HG02763 (cell line): ENCODE data around the gene LY6G6D.

Source experiments
- ATAC-seq: cut with Tn5 transposase; IDR thresholded peaks from one replicate; pipeline ENCODE4 v1.9.1; 2021; ENCODE audit warnings: mild to moderate bottlenecking, moderate library complexity; ENCODE audit not compliant: unreplicated experiment

LY6G6D gene

DNA sequence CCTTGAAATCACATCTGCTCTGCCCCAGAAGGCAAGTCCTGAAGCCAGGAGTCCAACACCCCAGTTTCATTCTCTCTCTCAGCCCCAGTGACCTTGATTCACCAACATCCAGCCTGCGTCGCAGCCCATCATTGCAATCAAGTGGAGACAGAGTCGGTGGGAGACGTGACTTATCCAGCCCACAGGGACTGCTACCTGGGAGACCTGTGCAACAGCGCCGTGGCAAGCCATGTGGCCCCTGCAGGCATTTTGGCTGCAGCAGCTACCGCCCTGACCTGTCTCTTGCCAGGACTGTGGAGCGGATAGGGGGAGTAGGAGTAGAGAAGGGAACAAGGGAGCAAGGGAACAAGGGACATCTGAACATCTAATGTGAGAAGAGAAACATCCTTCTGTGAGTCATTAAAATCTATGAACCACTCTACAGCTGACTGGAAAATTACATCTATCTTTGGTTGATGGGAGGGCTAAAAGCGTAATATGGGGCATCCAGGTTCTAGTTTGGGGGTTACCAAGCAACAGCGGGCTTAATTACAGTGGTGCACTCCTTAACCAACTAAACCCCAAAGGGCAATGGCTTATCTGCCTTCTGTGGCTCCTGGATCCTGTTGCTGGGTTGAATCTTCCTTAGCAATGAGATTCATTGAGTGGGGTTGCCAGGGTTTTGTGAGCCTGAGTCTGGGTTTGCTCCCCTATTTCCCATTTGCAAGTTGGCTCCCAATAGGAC is 2.5 kb downstream of the LY6G6D start:
- no peak for ATAC-seq

DNA sequence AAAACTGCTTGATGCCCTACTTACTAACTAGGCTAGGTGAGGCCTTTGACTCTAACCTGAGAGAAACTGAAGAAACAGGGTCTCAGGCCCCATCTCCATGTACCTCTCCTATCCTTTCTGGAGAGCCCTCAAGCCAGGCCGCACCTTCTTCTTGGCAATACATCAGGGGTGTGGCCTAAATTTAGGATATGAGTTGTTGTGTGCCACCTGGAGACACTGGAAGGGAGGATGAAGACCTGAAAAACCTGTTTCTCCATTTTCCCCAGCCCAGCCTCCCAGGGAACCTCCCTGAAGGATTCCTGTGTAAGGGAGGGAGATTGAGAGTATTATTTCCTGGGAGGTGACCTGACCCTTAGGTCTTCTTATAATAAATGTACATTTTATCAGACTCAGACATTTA is 3.1 kb downstream of the LY6G6D start:
- ATAC-seq = no peak

DNA sequence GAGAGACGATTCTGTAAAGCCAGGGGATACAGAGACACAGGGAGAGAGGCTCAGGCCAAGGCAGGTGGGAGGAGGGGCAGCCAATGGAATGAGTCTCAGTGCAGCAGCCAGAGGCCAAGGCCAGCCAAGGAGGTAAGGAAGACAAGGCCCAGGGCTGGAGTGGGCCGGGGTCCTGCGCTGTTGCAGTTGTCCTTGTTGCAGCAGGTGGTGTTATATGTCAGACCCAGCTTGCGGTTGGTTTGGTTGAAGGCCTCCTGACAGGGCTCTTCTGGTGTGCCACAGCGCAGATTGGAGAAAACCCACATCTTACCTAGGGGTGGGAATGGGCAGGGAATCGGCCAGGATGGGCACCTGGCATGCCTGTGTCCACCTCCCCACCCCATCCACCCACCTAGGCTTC is 3.9 kb downstream of the LY6G6D start:
- ATAC-seq = no peak

GRCh38 chr6:31720196-31720770 is 5.1 kb downstream of the LY6G6D start:
- ATAC-seq = no peak

GRCh38 chr6:31721351-31722020 is 6.3 kb downstream of the LY6G6D start, which contains the start of gene LY6G6C:
LY6G6C (minus strand) TSS chr6:31721746; CDS start chr6:31721679, 67 bp downstream.
- ATAC-seq = no peak

GRCh38 chr6:31722173-31722572 is 7.0 kb downstream of the LY6G6D start:
- ATAC-seq = no peak

- no peak for ATAC-seq
Observed at GRCh38 chr6:31723245-31723979, 8.3 kb downstream of the LY6G6D start, which contains the start of gene MPIG6B. MPIG6B (plus strand) TSS chr6:31723373; CDS start chr6:31723384, 11 bp downstream.

- ATAC-seq = no peak
Observed at GRCh38 chr6:31723980-31724691, 9.0 kb downstream of the LY6G6D start.

GRCh38 chr6:31725502-31726350 is 10.6 kb downstream of the LY6G6D start:
- ATAC-seq = no peak

DNA sequence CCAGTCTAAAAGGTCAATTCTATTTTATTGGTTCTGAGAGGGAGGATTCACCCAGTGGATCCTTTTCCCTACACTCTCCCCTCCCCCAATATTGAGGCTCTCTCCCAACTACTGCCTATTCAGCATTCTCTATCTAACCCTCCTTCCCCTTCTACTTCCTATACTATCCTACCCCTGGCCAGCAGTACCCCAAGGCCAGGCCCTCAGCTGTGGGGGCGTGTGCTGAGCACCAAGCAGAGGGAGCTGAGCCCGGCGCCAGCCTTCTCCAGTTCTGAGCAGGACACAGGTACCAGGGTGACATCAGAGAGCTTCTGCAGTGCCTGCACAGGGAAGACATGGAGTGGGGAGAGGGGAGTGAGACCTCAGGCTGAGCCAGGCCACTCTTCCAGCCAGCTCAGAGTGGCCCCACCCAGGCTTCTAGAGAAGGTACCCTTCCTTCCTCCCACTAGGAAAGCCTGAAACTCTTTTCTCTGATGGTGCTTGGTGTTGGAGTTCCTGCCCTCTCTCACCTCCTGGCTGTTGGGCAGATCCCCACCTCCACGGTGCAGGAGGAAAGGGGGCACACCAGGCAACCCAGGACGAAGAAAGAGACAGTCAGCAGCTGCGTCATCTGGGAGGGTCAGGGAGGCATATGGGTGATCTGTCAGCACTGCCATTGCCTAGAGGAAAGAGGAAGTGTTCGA is 12.0 kb downstream of the LY6G6D start:
- peak; percentile 48 for ATAC-seq

GRCh38 chr6:31727717-31728671 is 12.8 kb downstream of the LY6G6D start:
- no peak for ATAC-seq

DNA sequence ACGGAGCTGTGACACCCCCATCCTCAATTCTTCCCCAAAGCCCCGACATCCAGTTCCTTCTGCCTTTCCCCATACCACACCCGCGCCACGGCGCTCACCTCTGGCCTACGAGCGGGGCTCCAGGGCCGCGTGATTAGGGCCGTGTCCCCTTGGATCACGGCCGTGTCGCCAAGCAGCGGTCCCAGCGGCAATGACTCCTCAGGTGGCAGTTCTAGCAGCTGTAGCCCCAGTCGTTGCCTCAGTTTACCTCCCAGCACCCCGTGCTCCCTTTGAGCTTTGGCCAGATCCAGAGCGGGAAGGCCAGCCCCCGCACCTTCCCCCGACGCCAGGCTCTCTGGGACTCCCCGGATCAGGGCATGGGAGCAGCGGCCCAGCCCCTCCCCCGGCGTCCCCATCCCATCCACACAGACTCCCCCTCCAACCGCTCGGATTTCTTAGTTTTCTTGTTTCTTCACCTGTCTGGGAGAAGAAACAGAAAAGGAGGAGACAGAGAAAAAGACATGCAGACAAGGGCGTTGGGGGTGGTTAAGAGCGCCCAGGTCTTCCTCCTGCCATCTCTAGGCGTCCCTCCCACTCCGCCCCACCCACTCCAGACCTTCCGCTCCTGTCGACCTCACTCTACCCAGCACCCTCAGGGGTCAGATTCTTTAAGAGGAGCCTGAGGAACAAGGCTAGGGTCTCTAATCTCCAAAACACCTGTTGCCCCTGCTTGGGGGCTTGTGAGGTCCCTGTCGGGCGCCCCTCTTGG is 13.8 kb downstream of the LY6G6D start, which contains the start of gene DDAH2:
DDAH2 (minus strand) TSS at position 533 of the 748 bp plus-strand sequence; CDS start at position 395, 138 bp downstream.
- ATAC-seq = no peak

DNA sequence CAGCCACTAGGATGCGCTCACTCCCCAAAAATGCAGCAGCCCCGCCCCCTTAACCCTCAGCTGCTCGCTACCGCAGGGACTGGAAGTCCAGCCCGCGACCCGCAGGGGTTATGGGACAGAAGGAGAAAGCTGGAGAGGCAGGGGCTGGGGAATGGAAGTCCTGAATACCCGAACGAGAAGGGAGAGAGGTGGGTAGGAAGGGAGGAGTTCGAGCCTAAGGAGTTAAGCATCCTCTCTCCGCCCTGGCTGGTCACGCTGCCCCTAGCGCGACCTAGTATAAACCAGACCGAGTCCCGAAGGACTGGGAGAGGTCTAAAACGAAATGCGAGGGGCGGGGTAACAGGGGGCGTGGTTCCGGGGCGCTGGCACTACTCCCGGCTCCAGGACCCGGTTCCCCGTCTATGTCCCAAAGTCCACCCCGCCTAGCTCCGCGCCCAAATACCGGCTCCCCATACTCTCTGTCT is 14.4 kb downstream of the LY6G6D start:
- ATAC-seq = peak; percentile 35

- ATAC-seq = peak; percentile 34
Observed at GRCh38 chr6:31729979-31730630, 15.0 kb downstream of the LY6G6D start.

DNA sequence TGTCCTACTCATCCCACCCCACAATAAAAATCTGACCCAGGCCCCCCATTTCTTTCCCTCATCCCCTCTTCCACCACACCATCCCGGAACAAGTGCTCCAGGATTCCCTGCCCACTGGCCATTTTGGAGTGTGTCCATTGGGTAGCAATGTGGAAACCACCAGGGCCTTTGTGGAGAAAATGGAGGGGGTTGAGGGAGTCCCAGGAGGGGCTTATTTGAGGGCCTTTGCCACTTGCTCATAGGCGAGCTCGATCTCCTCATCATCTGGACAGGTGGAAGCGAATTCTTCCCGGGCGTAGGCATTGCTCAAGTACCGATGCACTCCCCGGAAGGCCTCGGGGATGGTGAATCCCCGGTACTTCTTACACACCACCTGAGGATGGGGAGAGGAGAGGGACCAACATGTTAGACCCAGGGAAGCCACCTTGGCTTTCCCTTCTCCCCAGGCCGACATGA is 15.5 kb downstream of the LY6G6D start:
- no peak for ATAC-seq

- ATAC-seq = no peak
Observed at GRCh38 chr6:31732029-31732428, 16.9 kb downstream of the LY6G6D start.
